Measurements from ENCODE around the gene FLNB.

DNA sequence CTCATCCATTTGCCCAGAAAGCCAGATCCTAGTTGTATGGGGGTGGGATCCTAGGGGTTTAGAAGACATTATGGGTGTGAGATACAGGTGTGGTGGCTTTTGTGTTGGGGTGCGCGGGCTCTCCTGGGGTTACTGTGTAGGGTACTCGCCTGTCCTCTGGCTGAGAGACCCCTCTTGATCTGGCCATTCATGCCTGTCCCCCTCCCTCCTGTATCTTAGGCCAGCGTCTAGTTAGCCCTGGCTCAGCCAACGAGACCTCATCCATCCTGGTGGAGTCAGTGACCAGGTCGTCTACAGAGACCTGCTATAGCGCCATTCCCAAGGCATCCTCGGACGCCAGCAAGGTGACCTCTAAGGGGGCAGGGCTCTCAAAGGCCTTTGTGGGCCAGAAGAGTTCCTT is 161.1 kb downstream of the FLNB start:
- TF ChIP-seq POLR2A (IDR thresholded peaks at IDR 0.05; ENCODE audit: low read length) = no peak
- TF ChIP-seq GATA1 (IDR thresholded peaks at IDR 0.05; ENCODE audit: low read depth, low read length) = no peak
